Right lobe of liver (tissue), 6 donors: Measurements from ENCODE around the gene APH1B. TPM values are rescaled to one million over a fixed set of nuclear protein-coding genes. Genes with fewer than 3 reads are reported as not detected.

ENCODE experiments used
- ATAC-seq, 4 donors: fragments of 200-7000 bp; cut with Tn5 transposase; one replicate each; pipeline ENCODE4 v1.9.1; 2020; ENCODE audit warnings: mild to moderate bottlenecking in 4 of 4, moderate library complexity in 4 of 4
- DNase-seq, 3 donors: peaks; one replicate each; pipeline ENCODE4 v3.0.0-alpha.2; 2020
- H3K27ac ChIP-seq, 3 donors: fragments of 200-600 bp; one replicate each; pipeline ENCODE4 v1.8.0; 2022
- H3K27me3 ChIP-seq, 2 donors: fragments of 200-600 bp; one replicate each; pipeline ENCODE4 v1.8.0; 2022
- H3K36me3 ChIP-seq, 4 donors: fragments of 200-600 bp; sonication (generic) in 1 of 4; one replicate each; pipeline versions ENCODE4 v1.5.1 to v1.8.0; 2017 to 2022; ENCODE audit warnings: control low read depth in 1 of 4
- H3K4me1 ChIP-seq, 4 donors: fragments of 200-600 bp; sonication (generic) in 1 of 4; one replicate each; pipeline versions ENCODE4 v1.5.1 to v1.8.0; 2017 to 2022; ENCODE audit warnings: control low read depth in 1 of 4
- H3K4me3 ChIP-seq, 3 donors: fragments of 200-600 bp; one replicate each; pipeline ENCODE4 v1.8.0; 2022
- H3K9me3 ChIP-seq, 4 donors: fragments of 200-600 bp; sonication (generic) in 1 of 4; one replicate each; pipeline versions ENCODE4 v1.5.1 to v1.8.0; 2017 to 2022; ENCODE audit warnings: control low read depth in 1 of 4
- POLR2A ChIP-seq: fragments of 450-650 bp; IDR thresholded peaks from one replicate; pipeline ENCODE4 v1.6.1; 2017; ENCODE audit warnings: antibody characterized with exemption, mild to moderate bottlenecking
- whole genome bisulfite sequencing: methylation state at CpG from one replicate; pipeline ENCODE4 v1.1.6; 2018; ENCODE audit warnings: low coverage, low lambda C conversion rate; ENCODE audit not compliant: insufficient coverage; ENCODE audit errors: missing lambda C conversion rate; 5-methylcytosine and 5-hydroxymethylcytosine counted together
- intact Hi-C, 2 donors: fragments of 100-400 bp; cut with DNase I; formaldehyde crosslinking; loops; one replicate each; pipeline versions ENCODE4 v1.11.2 to v1.14.1; 2022
- total RNA-seq, 6 experiments: library from RNA; depleted of rRNA in 2 of 6; stranded (reverse); fragments of >200 nt in 2 of 6; fragmentation: NEBNext Ultra II Directional in 3 of 6; extraction: Animal tissue kit (Norgen Biotek cat#: 25700) in 3 of 6; gene quantifications; one replicate each; pipeline versions ENCODE4 v1.1.0 to v1.2.4, GENCODE V29; 2016 to 2023
- TF ChIP-seq, protein P1 (sequence below), 4 donors: fragments of 200-600 bp in 3 of 4; fragments of 450-650 bp in 1 of 4; IDR thresholded peaks; one replicate each; pipeline versions ENCODE4 v1.5.1 to v1.8.0; 2016 to 2022; ENCODE audit warnings: antibody characterized with exemption in 4 of 4, mild to moderate bottlenecking in 2 of 4
- donor health status: DM: no; HTN: yes; CAD: no.
- donor health status: DM: no; HTN: no; CAD: no.
- donor health status: DM: no; HTN: no; CAD: no.
- donor health status: DM: no; HTN: yes; CAD: no.
- donor health status: DM: no; HTN: yes; CAD: no.

APH1B gene
- total RNA-seq, 6 experiments from 2014 or later = 2.2 to 7.4 (median 4.7) TPM

GRCh38 chr15:63332367-63333124 lies 55.1 kb downstream of the APH1B start:
- 51% methylated on average over 8 of the region's 9 CpGs for WGBS

GRCh38 chr15:63334821-63335220 lies 57.4 kb downstream of the APH1B start:
- Histone ChIP-seq H3K27ac (no peak overlapping the region), H3K4me3 (no peak overlapping the region), H3K27me3 (no peaks in the 10 kb centered on the region), H3K4me1 (peaks cover 0 to 2% (median 0%) of the 10 kb centered on the region in 4 donors), H3K9me3 (no peaks in the 10 kb centered on the region), H3K36me3 (no peaks in the 10 kb centered on the region)
- intact Hi-C loops = no loop called here
- no peak for ATAC-seq
- no peak for DNase-seq
- WGBS = 100% methylated on average over 1 of the region's 2 CpGs
- TF ChIP-seq, protein P1, sequence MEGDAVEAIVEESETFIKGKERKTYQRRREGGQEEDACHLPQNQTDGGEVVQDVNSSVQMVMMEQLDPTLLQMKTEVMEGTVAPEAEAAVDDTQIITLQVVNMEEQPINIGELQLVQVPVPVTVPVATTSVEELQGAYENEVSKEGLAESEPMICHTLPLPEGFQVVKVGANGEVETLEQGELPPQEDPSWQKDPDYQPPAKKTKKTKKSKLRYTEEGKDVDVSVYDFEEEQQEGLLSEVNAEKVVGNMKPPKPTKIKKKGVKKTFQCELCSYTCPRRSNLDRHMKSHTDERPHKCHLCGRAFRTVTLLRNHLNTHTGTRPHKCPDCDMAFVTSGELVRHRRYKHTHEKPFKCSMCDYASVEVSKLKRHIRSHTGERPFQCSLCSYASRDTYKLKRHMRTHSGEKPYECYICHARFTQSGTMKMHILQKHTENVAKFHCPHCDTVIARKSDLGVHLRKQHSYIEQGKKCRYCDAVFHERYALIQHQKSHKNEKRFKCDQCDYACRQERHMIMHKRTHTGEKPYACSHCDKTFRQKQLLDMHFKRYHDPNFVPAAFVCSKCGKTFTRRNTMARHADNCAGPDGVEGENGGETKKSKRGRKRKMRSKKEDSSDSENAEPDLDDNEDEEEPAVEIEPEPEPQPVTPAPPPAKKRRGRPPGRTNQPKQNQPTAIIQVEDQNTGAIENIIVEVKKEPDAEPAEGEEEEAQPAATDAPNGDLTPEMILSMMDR (IDR thresholded peaks at IDR 0.05) = no peak
- TF ChIP-seq POLR2A = no peak

More at GRCh38 chr15:63332367-63333124, 55.1 kb downstream of the APH1B start:
- Histone ChIP-seq H3K27ac (no peak overlapping the region), H3K4me1 (no peaks in the 10 kb centered on the region), H3K4me3 (no peak overlapping the region), H3K36me3 (no peaks in the 10 kb centered on the region), H3K27me3 (no peaks in the 10 kb centered on the region), H3K9me3 (no peaks in the 10 kb centered on the region)
- TF ChIP-seq, protein P1 (IDR thresholded peaks at IDR 0.05) = no peak
- no peak for TF ChIP-seq POLR2A
- intact Hi-C loops = no loop called here
- DNase-seq (no peak), ATAC-seq (no peak)

DNA sequence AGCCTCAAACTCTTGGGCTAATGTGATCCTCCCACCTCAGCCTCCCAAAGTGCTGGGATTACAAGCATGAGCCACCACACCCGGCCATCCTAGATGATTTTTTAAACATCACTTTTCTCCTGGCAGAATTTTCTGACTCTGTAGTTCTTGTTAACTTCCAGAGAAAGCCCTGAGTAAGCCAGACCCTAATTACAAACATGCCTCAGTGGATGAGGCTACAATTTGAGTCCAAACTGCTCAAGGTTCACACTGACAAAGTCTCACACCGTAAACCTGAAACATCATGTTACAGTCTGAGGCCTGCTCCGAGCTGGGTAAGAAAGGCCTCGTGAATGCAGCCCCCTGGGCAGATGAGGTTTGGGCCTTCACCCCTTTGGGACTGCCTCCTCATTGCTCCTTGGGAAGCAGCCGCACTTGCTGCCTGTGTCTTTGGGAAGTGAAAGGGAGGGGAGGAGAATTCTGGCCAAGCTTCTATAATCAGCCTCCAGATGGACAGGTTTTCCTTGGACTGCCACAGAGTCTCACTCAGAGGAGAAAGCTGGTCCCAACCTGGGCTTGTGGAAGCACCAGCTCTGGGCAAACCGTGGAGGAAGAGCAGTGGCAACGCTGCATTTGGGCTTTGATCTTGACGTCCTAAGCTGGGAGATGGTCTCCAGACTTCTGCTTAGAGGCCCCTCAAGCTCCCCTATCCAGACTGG lies 58.3 kb downstream of the APH1B start:
- intact Hi-C loops = no loop called here
- 85% methylated on average over 5 of the region's 8 CpGs for WGBS
- Histone ChIP-seq H3K36me3 (no peaks in the 10 kb centered on the region), H3K9me3 (no peaks in the 10 kb centered on the region), H3K27me3 (no peaks in the 10 kb centered on the region), H3K4me1 (peaks cover 0 to 11% (median 0%) of the 10 kb centered on the region in 4 donors), H3K4me3 (no peak overlapping the region), H3K27ac (no peak overlapping the region)
- TF ChIP-seq POLR2A = no peak
- TF ChIP-seq, protein P1 (IDR thresholded peaks at IDR 0.05) = no peak
- ATAC-seq (no peak), DNase-seq (no peak)

GRCh38 chr15:63337046-63337445 lies 59.6 kb downstream of the APH1B start:
- DNase-seq (no peak), ATAC-seq (no peak)
- intact Hi-C loops = no loop called here
- H3K36me3 ChIP-seq = no peaks in the 10 kb centered on the region
- peaks cover 0 to 16% (median 0%) of the 10 kb centered on the region in 4 donors for H3K4me1 ChIP-seq
- TF ChIP-seq, protein P1 (IDR thresholded peaks at IDR 0.05) = no peak
- no peak for TF ChIP-seq POLR2A
- no peak overlapping the region for H3K4me3 ChIP-seq
- H3K27ac ChIP-seq = no peak overlapping the region
- WGBS = 87% methylated on average over 3 of the region's 4 CpGs
- no peaks in the 10 kb centered on the region for H3K9me3 ChIP-seq
- no peaks in the 10 kb centered on the region for H3K27me3 ChIP-seq
